Activated CD8-positive, alpha-beta memory T cell treated with anti-CD3 and anti-CD28 coated beads for 48 hours (primary cell): ENCODE data around the gene RTN4IP1.
"Not testable (repeated sequence)": the region's sequence is repeated elsewhere in the genome, so short reads cannot be mapped to it uniquely, and the experiment has no call there.

Experiments used
- DNase-seq, 3 experiments: peaks; one replicate each; pipeline ENCODE4 v3.0.0-alpha.2; 2020; ENCODE audit warnings: low read depth in 2 of 3, low spot score in 2 of 3

Gene RTN4IP1

DNA sequence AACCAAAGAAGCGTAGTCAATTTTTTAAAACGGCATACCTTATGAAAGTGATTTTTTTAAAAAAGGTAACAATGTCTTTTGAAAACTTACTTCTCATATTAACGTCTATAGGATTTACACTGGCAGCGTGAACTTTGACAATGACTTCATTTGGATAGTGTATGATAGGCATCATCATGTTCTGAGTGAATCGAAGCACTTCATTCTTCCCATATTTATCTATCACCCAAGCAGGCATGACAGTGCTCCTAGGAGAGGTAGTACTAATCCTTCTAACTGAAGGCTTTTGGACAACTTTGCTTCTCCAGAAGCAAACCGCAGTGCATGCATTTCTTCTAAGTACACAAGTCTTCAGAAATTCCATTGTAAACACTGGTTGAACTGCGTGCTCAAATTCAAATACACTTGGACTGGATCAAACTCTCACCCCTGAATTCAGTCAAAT, 618 bp downstream of the RTN4IP1 start:
- no peak for DNase-seq

DNA sequence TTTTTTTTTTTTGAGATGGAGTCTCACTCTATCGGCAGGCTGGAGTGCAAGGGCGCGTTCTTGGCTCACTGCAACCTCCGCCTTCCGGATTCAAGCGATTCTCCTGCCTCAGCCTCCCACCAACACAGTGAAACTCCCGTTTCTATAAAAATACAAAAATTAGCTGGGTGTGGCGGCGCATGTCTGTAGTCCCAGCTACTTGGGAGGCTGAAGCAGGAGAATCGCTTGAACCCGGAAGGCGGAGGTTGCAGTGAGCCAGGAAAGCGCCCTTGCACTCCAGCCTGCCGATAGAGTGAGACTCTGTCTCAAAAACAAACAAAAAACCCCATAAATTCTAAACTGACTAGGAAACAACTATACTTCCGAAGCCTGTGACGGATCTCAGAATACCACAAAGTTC, 1.5 kb downstream of the RTN4IP1 start:
- DNase-seq = not testable (repeated sequence)

DNA sequence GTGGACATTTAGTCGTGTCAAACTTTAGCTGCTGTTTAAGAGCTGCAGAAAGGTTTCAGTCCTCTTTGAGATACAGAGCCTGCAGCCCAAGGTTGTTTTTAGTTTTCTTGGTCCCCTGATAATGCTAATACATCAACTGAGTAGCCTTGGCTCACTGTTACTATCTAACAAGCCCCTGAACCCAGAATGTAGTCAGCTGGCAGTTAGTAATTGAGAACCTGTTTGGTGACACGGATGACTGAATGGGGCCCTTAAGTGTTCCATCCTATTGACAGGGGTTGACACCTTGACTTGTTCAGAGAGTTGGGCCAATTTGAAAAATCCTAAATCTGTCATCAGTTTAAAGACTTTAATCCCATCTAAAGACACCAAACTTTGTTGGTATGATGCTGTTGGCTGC, 2.8 kb downstream of the RTN4IP1 start:
- DNase-seq = no peak

DNA sequence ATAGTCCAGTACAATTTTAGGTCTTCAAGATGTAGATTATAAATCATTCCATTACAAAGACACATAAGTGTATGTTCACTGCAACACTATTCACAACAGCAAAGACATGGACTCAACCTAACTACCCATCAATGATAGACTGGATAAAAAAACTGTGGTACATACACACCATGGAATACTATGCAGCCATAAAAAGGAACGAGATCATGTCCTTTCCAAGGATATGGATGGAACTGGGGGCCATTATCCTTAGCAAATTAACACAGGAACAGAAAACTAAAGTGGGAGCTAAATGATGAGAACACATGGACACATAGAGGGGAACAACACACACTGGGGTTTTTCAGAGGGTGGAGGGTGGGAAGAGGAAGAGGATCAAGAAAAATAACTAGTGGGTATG, 6.3 kb downstream of the RTN4IP1 start:
- no peak for DNase-seq

DNA sequence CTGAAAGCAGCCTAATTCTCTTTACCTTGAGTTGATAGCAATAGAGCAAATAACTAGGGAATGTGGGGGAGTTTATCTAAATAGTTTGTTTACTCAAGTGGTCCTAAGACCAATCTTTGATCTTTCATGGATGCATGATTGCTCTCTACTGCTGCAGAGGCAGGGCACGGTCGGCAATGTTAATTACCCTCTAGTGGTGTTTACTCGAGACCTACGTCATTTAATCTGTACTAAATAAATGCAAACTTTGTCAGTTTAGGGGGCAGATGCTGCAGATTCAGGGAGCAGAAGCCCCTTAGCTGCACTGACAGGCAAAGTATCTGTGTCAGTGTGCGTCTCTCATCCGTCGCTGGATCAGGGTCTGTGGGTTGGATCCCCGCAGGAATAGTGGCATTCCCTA, 6.9 kb downstream of the RTN4IP1 start:
- no peak for DNase-seq

DNA sequence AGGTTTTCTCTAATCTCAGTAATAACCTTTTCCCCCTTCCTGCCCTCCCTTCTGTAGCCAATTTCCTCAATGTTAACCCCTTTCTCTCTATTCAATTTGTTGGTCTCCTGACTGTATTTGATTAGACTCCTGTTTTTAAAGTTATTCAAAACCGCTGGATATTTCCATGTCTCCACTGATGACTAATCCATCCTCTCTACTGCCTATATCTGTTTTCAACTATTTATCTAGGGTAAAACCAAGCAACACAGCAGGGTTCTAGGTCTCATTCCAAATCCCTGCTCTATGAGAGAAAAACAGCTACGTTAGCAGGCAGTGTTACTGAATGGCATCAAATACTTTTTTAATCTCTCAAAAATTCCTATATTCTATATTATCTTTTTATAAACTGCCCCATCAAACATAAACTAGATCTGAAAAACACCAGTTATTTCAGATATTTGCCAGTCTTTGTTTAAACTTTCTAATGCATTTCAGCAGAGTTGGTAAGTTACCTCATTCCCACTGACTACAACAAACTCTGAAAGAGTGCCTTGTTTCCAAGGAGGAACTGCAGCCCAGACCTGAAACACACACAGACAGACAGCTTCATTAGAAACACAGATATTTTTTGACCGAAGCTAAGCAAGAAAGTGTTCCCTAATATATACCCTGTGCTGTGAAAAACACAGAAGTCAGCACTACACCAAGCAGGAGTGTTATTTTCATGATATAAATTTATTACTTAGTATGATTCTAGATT, 8.2 kb downstream of the RTN4IP1 start:
- no peak for DNase-seq

DNA sequence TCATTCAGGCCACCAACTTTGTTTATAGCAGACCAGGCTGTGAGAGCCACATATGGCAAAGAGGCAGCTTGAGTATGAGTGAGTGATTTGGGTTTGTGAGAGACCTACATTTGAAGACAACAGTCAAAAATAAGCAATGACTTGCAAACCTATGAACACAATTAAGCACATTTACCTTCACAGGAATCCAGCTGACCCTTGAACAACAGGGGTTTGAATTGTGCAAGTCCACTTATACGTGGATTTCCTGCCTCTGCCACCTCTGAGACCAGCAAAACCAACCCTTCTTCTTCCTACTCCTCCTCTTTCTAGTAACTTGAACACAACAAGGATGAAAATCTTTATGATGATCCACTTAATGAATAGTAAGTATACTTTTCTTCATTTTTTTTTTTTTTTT, 10.1 kb downstream of the RTN4IP1 start:
- no peak for DNase-seq

DNA sequence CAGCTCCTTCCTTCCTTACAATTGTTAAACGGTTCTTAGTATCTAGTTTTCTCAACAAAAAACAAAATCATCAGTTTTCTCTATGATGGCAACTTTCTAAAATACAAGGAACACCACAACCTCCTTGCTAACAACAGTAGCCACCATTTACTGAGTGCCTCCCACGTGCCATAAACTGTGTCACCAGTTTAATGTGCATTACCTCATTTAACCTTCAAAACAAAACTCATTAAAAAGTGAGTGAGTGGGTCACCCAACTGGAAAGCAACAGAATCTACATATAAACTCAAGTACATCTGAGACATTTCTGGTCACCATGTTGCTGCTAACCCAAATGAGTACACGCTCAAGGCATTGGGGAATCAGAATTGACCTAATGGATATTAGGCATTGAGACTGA, 11.0 kb downstream of the RTN4IP1 start:
- no peak for DNase-seq

DNA sequence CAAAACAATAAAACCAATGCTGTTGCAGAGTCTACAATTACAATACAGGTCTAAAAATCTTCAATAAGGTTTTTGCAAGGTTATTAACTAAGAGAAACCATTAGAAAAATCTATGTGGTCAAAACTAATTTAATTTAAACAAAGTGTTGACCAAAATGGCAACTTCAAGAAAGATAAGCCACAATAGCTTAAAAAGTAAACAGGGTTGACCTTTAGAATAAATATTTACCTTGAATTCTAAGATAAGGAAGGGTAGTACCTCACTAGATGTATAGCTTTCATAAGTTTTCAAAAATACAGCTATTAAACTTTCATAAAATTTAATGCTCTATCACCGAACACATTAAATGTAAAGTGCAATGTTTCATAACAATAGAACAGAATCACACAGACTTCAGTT, 11.4 kb downstream of the RTN4IP1 start:
- no peak for DNase-seq

DNA sequence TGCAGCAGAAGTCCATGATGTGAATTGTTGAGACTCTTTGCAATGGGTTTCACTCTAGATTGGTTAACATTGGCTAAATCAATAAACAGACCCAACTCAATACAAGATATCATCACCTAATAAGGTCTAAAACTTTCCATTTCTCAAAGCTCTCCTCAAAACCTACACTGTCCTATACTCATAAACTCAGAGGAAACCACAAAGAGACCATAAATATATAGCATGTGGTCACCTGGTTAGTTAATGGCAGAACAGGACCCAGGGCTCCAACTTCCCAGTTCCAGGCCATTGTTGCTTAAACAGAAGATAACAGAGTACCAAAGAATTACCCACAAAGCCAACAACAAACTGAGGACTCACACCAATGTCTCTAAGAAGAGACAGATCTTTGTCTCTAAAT, 12.0 kb downstream of the RTN4IP1 start:
- DNase-seq = no peak

DNA sequence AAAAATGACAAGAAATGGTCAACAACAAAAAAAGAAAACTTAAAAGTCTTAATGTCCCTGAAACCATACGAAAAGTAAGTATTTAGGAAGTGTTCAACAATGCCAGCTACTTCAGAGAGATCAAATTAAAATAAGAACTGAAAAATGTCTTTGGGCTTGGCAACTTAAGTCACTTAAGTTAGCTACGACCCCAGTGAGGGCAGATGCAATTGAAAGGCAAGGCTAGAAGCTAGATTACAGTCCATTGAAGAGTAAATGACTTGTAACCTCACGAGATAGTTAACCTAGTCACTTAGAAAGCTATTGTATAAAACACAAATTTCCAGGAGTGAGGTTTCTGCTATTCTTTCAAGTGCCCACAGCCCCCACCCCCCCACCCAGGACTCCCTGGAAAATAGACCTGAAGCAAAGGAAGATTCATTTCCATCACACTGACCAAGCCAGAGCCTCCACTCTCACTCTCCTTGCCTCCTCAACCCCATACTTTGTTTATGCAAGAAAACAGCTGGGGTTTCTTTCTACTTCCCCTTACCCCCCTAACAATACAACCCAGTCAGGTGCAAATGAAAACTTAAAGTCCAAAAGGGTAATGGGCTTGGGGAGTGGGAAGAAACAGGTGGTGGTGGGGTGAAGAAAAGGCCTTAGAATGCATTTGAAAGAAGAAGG, 14.6 kb downstream of the RTN4IP1 start:
- DNase-seq = no peak

DNA sequence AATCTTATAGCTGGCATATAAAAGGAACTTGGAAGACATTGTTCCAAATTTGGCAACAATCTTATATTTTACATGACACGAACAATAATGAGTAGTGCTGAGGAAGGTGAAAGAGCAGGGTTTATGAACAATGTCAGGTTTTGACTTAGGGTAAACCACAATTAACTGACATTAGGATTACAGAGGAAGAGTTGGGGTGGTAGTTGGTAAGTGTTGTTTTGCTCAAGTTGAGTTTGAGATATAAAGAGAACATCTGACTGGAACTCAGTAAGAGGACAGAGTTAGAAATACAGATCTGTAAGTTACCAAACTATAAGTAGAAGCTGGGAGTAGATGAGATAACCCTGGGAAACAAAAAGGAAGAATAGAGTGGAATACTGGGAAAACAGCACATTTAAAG, 15.1 kb downstream of the RTN4IP1 start:
- DNase-seq = no peak

DNA sequence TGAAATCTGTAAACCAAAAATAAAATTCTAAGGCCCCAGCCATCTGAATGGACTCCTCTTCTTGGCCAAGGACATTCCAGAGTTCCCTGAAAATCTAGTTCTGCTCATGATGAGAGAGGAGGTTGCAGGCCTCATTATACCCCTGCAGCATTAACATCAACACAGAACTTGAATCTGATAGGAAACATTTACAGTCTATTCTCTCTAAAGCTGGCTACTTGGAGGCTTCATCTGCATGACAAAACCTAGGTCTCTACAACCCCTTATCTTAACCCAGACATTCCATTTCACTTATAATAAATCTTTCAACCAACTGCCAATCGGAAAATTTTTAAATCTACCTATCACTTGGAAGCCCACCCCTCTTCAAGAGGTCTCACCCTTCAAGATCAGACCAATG, 15.7 kb downstream of the RTN4IP1 start:
- DNase-seq = no peak

DNA sequence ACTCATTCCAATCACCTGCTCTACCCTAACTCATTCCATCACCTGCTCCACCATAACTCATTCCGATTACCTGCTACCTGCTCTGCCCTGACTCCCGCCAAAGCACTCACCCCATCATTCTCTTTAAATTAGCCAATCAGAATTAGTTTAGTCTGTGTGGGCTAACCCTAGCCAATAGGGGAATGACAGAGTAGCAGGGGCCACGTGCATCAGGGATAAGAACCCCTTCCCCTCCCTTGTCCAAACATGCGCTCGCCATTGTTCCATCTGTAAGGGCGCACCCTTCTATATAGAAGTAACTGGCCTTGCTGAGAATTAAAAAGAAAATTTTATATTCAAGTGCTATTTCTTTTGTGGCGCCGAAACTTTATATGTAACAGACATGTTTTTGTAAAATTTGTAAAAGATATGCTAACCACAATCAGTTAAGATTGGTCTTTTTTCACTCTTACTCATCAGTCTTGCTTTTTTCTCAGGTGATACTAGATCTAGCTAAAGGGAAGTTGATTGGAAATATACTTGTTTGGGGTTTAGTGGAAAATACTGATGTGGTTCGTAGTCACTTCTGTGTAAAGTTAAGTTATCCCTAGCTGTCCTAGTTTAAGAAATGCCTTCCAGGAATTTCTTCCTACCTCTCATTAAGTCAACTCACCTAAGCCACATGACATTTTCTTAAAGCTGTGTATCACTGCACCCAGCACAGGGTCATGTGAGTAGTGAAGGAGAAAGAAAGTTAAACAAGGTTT, 16.5 kb downstream of the RTN4IP1 start:
- DNase-seq = no peak

DNA sequence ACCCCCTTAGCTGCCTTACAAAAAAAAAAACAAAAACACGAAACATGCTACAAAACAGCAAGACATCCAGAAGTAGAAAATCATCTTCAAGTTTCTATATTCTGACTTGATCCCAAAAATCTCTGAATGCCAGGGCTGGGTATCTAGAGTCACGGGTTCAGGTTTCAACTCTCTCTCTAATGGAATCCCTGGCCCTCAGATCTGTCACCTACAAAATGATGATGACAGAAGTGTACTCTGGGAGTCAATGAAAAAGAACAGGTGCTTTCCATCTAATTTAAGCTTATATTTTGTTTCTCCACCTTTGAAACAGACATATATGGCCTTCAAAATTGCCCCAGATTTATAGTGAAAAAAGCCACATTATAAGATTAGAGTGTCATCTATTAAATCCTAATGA, 18.3 kb downstream of the RTN4IP1 start:
- no peak for DNase-seq

DNA sequence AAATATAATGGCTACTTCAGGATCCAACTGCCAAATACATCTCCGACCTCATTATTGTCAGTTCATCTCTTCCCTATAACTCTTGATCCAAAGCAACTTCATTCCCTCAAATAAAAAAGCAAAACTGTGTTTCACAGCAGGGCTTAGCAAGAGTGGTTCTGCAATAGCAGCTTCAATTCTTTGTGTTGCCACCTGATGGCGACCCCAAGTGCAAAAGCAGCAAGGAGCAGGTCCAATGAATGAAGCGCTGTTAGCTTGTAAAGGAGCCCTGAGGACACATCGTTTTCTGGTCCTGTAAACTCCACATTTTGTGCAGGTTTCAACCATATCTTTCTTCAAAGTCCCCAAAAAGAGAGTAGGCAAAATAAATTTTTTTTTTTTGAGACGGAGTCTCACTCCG, 19.6 kb downstream of the RTN4IP1 start:
- DNase-seq = no peak

DNA sequence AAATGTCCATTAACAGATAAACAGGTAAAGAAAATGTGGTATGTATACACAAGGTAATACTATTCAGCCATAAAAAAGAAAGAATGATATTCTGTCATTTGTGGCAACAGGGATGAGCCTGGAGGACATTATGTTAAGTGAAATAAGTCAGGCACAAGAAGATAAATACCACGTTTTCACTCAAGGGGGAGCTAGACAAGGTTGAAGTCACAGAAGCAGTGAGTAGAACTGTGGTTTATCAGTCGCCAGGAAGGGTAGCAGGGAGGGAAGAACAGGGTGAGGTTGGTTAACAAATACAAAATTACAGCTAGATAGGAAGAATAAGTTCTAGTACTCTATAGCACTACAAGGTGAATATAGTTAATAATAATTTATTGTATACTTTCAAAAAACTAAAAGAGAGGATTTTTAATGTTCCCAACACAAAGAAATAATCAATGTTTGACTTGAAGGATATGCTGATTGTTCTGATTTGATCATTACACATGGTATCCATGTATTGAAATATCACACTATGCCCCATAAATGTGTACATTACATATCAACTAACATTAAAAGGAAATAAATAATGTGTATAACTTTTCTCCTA, 21.1 kb downstream of the RTN4IP1 start:
- no peak for DNase-seq

DNA sequence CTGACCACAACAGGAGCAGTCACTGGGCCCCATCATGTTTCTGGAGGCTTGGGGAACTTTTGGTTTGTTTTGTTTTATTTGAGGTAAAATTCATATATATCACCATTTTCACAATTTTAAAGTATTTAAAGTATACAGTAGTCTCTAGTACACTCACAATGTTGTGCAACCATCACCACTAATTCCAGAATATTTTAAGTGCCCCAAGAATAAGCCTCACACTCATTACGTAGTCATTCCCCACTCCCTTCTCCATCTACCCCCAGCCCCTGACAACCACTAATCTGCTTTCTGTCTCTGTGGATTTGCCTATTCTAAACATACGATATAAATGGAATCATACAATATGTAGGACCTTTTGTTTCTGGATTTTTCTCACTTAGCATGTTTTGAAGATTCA, 29.0 kb downstream of the RTN4IP1 start:
- DNase-seq = no peak

DNA sequence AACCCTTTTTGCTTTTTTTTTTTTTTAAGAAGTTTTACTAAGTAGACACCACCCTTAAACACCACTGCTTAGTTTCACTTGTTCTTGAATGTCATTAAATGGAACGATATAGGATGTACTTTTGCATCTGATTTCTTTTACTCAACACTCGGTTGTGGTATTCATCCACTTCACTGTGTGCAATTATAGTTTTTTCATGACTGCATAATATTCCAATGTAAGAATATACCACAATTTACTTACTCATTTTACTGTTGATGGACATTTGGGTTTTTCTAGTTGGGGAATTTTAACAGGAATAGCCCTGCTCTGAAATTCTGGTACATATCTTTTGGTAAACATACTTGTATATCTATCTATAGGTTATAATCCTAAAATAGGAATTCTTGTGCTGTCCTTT, 29.9 kb downstream of the RTN4IP1 start:
- DNase-seq = no peak

DNA sequence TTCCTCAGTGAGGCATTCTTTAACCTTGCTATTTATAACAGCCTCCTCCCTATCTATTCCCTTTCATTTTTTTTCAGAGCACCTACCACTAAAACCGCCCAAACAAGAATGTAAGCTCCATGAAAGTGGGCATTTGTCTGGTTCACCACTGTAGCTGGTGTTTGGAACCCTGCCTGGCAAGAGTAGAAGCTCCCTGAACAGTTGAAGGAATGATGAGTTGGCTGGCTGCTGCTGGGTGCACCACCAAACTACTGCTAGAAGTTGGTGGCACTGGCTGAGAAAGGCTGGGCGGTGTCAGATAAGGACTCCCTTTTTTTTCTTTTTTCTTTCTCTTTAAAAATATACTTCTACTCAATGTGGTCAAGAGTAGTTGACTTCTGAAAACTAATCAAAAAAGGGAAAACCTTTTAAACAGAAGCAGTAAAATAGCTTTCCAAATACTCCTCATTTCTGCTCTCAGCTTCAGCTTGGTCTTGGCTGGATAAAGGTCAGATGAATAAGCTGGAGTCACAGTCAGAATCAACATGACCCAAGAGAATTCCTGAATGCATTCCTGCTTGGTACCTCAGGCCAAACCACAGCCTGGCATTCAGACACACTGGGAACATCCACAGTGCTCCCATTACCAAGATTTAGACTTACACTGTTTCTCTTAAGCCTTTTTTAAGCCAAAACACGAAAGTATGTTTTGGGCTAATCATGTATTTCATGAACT, 38.0 kb downstream of the RTN4IP1 start:
- no peak for DNase-seq

DNA sequence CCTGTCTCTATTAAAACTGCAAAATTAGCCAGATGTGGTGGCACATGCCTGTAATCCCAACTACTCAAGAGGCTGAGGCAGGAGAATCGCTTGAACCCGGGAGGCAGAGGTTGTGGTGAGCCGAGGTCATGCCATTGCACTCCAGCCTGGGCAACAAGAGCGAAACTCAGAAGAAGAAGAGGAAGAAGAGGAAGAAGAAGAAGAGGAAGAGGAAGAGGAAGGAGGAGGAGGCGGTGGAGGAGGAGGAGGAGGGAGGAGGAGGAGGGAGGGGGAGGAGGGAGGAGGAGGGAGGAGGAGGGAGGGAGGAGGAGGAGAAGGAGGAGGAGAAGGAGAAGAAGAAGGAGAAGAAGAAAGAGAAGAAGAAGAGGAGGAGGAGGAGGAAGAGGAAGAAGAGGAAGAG, 40.4 kb downstream of the RTN4IP1 start:
- not testable (repeated sequence) for DNase-seq
